Heart left ventricle (tissue), 16 donors: ENCODE data around the gene MAP3K20. TPM values are rescaled to one million over a fixed set of nuclear protein-coding genes. Genes with fewer than 3 reads are reported as not detected.

Experiments
- ATAC-seq, 4 donors: fragments of 200-7000 bp; cut with Tn5 transposase; one replicate each; pipeline ENCODE4 v1.9.1; 2020 to 2022; ENCODE audit warnings: moderate library complexity in 4 of 4, mild to moderate bottlenecking in 3 of 4, moderate number of reproducible peaks in 1 of 4
- DNase-seq, 5 donors: peaks; one replicate each; pipeline ENCODE4 v3.0.0-alpha.2; 2020
- H3K27ac ChIP-seq, 12 donors: fragments of 200-600 bp; sonication (generic) in 4 of 12; one replicate each; pipeline versions ENCODE4 v1.5.0 to v1.8.0; 2016 to 2022; ENCODE audit warnings: mild to moderate bottlenecking in 2 of 12
- H3K27me3 ChIP-seq, 9 donors: fragments of 200-600 bp; sonication (generic) in 2 of 9; one replicate each; pipeline versions ENCODE4 v1.5.1 to v1.8.0; 2016 to 2022; ENCODE audit warnings: mild to moderate bottlenecking in 3 of 9
- H3K36me3 ChIP-seq, 9 donors: fragments of 200-600 bp; sonication (generic) in 2 of 9; one replicate each; pipeline versions ENCODE4 v1.5.0 to v1.8.0; 2018 to 2022; ENCODE audit warnings: mild to moderate bottlenecking in 2 of 9
- H3K4me1 ChIP-seq, 12 donors: fragments of 200-600 bp; sonication (generic) in 4 of 12; one replicate each; pipeline versions ENCODE4 v1.5.0 to v1.8.0; 2016 to 2022; ENCODE audit warnings: mild to moderate bottlenecking in 3 of 12
- H3K4me3 ChIP-seq, 12 donors: fragments of 200-600 bp; sonication (generic) in 4 of 12; one replicate each; pipeline versions ENCODE4 v1.5.0 to v1.8.0; 2017 to 2022; ENCODE audit warnings: mild to moderate bottlenecking in 9 of 12, moderate library complexity in 4 of 12
- H3K9me3 ChIP-seq, 12 donors: fragments of 200-600 bp; sonication (generic) in 4 of 12; one replicate each; pipeline versions ENCODE4 v1.5.0 to v1.8.0; 2016 to 2022; ENCODE audit warnings: mild to moderate bottlenecking in 1 of 12
- POLR2A ChIP-seq, 2 donors: fragments of 450-650 bp; IDR thresholded peaks; one replicate each; pipeline ENCODE4 v1.6.1; 2017; ENCODE audit warnings: antibody characterized with exemption in 2 of 2, mild to moderate bottlenecking in 2 of 2, moderate library complexity in 2 of 2
- WGBS, 4 donors: extraction: QIAGEN DNeasy Blood & Tissue Kit in 2 of 4; methylation state at CpG; one replicate each; pipeline versions ENCODE4 v1.1.5 to v1.1.7; 2013 to 2018; 5-methylcytosine and 5-hydroxymethylcytosine counted together
- intact Hi-C, 10 donors: fragments of 100-400 bp; cut with DNase I; formaldehyde crosslinking; loops; one replicate each; pipeline versions ENCODE4 v1.11.1 to v1.14.2; 2022
- polyA plus RNA-seq, 2 donors: library from polyadenylated mRNA; stranded (reverse); fragments of 200-250 nt; gene quantifications; one replicate each; pipeline ENCODE4 v1.2.3, GENCODE V29; 2013
- total RNA-seq, 9 donors: library from RNA; depleted of rRNA in 2 of 9; stranded (reverse); fragments of >200 nt in 2 of 9; fragmentation: NEBNext Ultra II Directional in 3 of 9; extraction: Animal tissue kit (Norgen Biotek cat#: 25700) in 3 of 9; gene quantifications; one replicate each; pipeline versions ENCODE4 v1.1.0 to v1.2.4, GENCODE V29; 2016 to 2023
- TF ChIP-seq, protein P1 (sequence below), 12 donors: fragments of 200-600 bp; sonication (generic) in 4 of 12; IDR thresholded peaks; one replicate each; pipeline versions ENCODE4 v1.5.0 to v1.8.0; 2018 to 2022; ENCODE audit warnings: antibody characterized with exemption in 12 of 12, mild to moderate bottlenecking in 5 of 12
- donor health status: ischemic (EF 13 %, LVEDD 7.1; RV severe dilation, severe dysfunction).
- donor health status: healthy with polysubstance abuse.
- donor health status: DM: no; HTN: yes; CAD: no.
- donor health status: DM: no; HTN: no; CAD: no.
- donor health status: ischemic (EF 25% LVEDD 6.9; RV normal size, moderate dysfunction).
- donor health status: ischemic (EF 25% LVEDD 5.7; RV mildly dilated, moderate dysfunction).
- donor health status: healthy.
- donor health status: DM: yes; HTN: yes; CAD: no.
- donor health status: ischemic (EF 35%, LVEDD 5.7; RV mildly dilated, moderate dysfunction).
- donor health status: nonischemic (EF 11% LVEDD 7.7; RV severe dilation, severe dysfunction).
- donor health status: DM: yes; HTN: yes; CAD: no.
- donor health status: PGD.
- donor health status: ischemic (EF 29% LVEDD 5.4; RV normal size, mild dysfunction).
- donor health status: nonischemic (EF 23%, LVEDD 6.1; RV moderate dilation, normal function).

Gene MAP3K20
- total and polyA plus RNA-seq, 11 donors = 98.6 to 487 (median 355) TPM

DNA sequence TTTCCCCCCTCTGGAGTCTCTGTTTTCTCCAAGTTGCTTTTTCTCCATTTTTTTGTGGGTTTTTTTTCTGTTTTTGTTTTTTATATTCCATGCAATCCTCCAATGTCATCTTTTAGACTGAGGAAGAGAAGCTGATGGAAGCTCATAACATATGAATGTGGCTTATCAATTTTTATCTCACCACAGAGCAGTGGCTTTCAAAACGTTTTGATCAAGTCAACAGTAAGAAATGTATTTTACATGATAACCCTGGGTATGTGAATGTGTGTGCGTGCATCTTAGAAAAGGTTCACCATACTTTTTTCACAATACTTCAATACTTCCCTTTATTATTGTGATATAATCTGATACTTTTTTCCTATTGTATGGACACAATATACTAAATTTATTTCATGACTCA, 214.4 kb downstream of the MAP3K20 start:
- no peak for TF ChIP-seq POLR2A (IDR thresholded peaks at IDR 0.05)
- TF ChIP-seq, protein P1, sequence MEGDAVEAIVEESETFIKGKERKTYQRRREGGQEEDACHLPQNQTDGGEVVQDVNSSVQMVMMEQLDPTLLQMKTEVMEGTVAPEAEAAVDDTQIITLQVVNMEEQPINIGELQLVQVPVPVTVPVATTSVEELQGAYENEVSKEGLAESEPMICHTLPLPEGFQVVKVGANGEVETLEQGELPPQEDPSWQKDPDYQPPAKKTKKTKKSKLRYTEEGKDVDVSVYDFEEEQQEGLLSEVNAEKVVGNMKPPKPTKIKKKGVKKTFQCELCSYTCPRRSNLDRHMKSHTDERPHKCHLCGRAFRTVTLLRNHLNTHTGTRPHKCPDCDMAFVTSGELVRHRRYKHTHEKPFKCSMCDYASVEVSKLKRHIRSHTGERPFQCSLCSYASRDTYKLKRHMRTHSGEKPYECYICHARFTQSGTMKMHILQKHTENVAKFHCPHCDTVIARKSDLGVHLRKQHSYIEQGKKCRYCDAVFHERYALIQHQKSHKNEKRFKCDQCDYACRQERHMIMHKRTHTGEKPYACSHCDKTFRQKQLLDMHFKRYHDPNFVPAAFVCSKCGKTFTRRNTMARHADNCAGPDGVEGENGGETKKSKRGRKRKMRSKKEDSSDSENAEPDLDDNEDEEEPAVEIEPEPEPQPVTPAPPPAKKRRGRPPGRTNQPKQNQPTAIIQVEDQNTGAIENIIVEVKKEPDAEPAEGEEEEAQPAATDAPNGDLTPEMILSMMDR (IDR thresholded peaks at IDR 0.05) = no peak
- H3K27me3 ChIP-seq = no peaks in the 10 kb centered on the region
- ATAC-seq (no peak), DNase-seq (no peak)
- intact Hi-C loops = no loop called here
- no peak overlapping the region for H3K4me3 ChIP-seq
- H3K4me1 ChIP-seq = no peaks in the 10 kb centered on the region
- 45 to 51% (median 49%) methylated on average over 2 of the region's 2 CpGs for WGBS, 4 donors
- no peak overlapping the region for H3K27ac ChIP-seq
- peaks cover 0 to 8% (median 0%) of the 10 kb centered on the region in 12 donors for H3K9me3 ChIP-seq
- no peaks in the 10 kb centered on the region for H3K36me3 ChIP-seq

DNA sequence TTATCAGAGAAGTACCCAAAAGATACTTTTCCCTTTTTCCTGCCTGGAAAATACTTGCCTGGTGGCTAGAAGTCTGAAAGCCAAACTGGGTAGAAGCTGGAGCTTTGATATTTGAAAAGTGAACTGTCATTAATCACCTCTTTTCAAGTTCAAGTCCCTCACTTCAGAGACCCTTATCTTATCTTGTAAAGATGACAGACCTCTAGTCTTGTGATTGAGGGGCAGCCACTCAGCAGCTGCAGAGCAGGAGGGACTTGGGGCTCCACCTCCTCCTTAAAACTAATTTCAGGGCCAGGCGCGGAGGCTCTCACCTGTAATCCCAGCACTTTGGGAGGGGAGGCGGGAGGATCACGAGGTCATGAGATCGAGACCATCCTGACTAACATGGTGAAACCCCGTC, 214.9 kb downstream of the MAP3K20 start:
- intact Hi-C loops = no loop called here
- no peak overlapping the region for H3K27ac ChIP-seq

DNA sequence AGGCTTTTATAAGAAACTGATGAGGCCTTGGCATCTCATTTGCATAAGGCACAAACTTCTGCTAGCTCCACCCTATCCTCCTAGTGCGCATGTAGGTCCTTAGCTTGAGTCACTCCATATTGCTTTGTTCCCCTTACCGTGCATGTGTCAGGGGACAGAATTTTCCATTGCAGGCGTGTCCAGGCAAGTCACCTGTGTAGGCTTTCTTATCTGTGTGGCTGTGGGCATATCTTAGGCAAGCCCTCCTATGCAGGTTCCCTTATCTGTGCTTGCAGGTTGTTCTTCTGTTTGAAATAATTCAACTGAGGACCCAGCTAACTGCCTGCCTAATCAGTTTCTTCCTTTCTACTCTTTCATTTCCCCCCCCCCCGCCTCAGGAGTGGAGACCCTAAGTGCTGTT, 215.8 kb downstream of the MAP3K20 start:
- Histone ChIP-seq H3K36me3 (no peaks in the 10 kb centered on the region), H3K4me3 (no peak overlapping the region), H3K27ac (no peak overlapping the region), H3K9me3 (peaks cover 0 to 8% (median 0%) of the 10 kb centered on the region in 12 donors), H3K27me3 (no peaks in the 10 kb centered on the region), H3K4me1 (no peaks in the 10 kb centered on the region)
- ATAC-seq (no peak), DNase-seq (no peak)
- TF ChIP-seq, protein P1 (IDR thresholded peaks at IDR 0.05) = no peak
- TF ChIP-seq POLR2A (IDR thresholded peaks at IDR 0.05) = no peak
- 68 to 91% (median 80%) methylated on average over 3 to 4 of the region's 4 CpGs for WGBS, 4 donors
- intact Hi-C loops = no loop called here

More for the DNA sequence above, 214.9 kb downstream of the MAP3K20 start:
- Histone ChIP-seq H3K9me3 (peaks cover 0 to 8% (median 0%) of the 10 kb centered on the region in 12 donors), H3K4me3 (no peak overlapping the region), H3K36me3 (no peaks in the 10 kb centered on the region), H3K27me3 (no peaks in the 10 kb centered on the region), H3K4me1 (no peaks in the 10 kb centered on the region)
- no peak for ATAC-seq
- 83 to 88% (median 87%) methylated on average over 6 of the region's 6 CpGs for WGBS, 4 donors
- no peak for DNase-seq
- TF ChIP-seq POLR2A (IDR thresholded peaks at IDR 0.05) = no peak
- TF ChIP-seq, protein P1 (IDR thresholded peaks at IDR 0.05) = no peak

DNA sequence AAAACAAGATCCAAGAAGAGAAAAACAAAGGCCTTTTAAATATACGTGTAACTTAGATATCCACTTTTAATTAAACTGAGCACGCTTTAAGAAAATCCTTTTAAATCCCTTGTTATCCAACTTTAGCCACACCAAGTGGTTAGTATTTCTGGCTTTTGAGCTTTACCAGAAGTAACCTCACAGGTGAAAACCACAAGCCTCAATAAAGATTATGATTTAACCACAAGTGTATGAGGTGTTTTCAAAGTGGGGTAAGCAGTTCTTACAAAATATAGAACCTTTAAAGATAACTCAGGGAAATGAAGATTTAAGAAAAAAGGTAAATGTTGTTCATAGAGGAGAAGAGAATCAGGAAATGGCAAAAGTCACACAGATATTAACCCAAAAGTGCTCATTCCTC, 220.6 kb downstream of the MAP3K20 start:
- no peaks in the 10 kb centered on the region for H3K36me3 ChIP-seq
- H3K4me3 ChIP-seq = no peak overlapping the region
- H3K9me3 ChIP-seq = peaks cover 0 to 47% (median 18%) of the 10 kb centered on the region in 12 donors
- ATAC-seq (no peak), DNase-seq (no peak)
- H3K27me3 ChIP-seq = no peaks in the 10 kb centered on the region
- 90 to 97% (median 94%) methylated on average over 2 of the region's 2 CpGs for WGBS, 4 donors
- H3K27ac ChIP-seq = no peak overlapping the region
- no peaks in the 10 kb centered on the region for H3K4me1 ChIP-seq
- TF ChIP-seq, protein P1 (IDR thresholded peaks at IDR 0.05) = no peak
- no peak for TF ChIP-seq POLR2A (IDR thresholded peaks at IDR 0.05)
- intact Hi-C loops = no loop called here
